NCI-H1694 treated with DMSO at 0.1 percent for 48 hours (cell line): ENCODE results near the gene FBRSL1.

Experiments used
- DNase-seq: peaks from one replicate; lab custom pipeline; 2025; lab: John Stamatoyannopoulos, UW

Gene FBRSL1

DNA sequence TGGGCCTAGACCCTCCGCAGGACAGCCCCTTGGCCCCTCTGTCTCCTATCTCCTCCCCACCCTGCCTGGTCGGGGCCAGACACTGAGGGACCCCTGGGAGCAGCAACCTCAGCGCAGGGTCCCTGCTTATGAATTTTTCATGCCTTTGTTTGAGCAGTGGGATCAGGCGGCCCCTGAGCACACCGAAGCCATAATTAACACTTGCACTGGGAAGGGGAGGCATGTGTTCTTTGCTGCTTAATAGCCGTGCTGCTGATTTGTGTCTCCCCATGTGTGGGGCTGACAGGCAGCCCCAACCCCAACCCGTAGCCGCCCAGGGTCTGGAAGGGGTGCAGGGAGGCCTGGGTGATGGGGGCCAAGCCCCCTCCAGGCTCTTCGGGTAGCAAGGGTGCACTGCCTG, 52.7 kb downstream of the FBRSL1 start:
- no peak for DNase-seq

DNA sequence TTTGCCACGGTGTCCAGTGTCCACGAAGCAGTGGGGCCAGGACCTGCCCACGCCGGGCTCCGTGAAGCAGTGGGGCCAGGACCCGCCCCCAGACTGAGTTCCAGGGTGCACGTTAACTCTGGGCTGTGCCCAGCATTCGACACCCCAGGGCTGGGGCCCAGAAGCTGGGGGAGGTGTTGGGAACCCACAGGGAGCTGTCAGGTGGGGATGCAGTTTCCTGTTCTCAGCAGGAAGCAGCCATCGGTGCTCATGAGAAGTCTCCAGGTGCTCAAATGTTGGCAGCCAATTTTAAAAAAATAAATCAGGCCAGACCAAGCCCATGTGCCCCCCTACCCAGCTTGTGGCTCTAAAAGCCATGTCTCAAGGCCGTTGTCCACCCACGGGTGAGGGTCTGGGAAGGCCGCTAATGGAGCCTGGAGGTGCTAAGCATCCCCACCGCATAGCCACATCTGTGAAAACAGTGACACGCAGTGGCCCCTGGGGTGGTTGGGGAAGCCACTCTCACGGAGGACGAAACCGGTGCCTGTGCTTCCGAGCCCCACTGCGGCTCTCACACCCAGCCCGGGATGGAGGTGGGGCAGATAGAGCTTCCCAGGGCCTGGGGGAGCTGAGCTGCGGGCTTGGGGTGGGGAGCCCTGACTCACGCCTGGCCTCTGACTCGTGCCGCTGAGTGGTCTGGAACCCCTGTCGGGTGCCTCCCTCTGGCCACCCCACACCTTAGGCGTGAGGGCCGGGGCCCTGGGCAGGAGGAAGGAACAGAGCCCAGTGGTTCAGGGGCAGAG, 53.5 kb downstream of the FBRSL1 start:
- DNase-seq = no peak

- no peak for DNase-seq
Measured at GRCh38 chr12:132544080-132544397, 54.1 kb downstream of the FBRSL1 start.

- DNase-seq = no peak
Measured at GRCh38 chr12:132544498-132544897, 54.5 kb downstream of the FBRSL1 start.

DNA sequence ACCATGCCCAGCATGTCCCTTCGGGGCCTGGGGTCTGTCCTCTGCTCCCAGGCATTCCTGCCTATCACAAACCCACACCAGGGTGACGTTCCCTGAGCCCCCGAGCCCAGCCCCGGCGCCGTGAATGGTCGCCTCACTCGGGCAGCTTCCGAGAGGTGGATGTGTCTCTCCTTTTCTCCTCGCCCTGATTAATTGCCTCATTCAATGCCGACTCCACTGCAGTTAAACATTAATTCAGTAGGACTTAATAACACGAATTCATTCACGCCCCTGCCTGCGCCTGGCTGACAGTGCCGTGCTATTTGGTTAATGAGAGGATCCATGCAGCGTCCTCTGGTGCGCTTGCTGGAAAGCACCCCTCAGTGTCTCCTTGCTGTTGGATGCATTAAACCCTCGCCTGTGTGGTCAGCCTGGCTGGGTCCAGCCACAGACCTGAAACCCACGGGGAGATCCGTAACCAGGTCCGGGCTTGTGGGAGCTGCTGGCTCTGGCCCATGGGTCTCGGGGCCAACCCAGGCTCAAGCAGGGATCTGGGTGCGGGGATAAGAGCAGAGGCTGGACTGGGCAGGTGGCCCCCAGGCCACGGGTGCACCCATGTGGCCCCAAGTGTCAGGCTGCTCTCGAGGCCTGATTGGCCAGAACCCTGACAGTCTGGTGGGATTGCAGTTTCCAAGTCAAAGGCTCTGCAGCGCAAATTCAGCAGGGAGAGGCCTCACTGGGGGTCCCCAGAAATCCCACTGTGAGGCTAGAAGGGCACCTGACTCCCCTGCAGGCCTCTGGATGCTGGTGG, 55.4 kb downstream of the FBRSL1 start:
- DNase-seq = no peak

- no peak for DNase-seq
Measured at GRCh38 chr12:132545955-132546354, 56.0 kb downstream of the FBRSL1 start.

DNA sequence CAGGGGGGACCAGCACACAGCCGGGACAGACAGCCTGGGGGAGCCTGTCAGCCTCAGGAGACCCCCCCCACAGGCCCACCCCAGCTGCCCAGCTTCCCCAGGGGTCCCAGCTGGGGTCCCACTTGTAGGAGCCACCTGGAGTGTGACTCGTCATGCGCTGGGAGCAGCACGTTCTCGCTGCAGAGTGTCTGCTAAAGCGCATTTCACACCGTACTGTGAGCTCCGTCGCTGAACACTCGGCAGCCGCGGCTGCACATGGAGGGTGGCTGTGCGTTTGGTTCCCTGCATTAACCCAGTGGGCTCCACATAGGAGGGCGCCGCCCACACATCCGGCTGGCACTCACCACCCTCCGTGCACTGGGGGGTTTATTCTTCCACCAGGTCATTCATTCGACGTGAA, 56.7 kb downstream of the FBRSL1 start:
- no peak for DNase-seq

GRCh38 chr12:132547205-132547740, 57.3 kb downstream of the FBRSL1 start:
- DNase-seq = no peak

GRCh38 chr12:132548430-132549058, 58.6 kb downstream of the FBRSL1 start:
- no peak for DNase-seq

GRCh38 chr12:132549059-132549458, 59.1 kb downstream of the FBRSL1 start:
- no peak for DNase-seq

DNA sequence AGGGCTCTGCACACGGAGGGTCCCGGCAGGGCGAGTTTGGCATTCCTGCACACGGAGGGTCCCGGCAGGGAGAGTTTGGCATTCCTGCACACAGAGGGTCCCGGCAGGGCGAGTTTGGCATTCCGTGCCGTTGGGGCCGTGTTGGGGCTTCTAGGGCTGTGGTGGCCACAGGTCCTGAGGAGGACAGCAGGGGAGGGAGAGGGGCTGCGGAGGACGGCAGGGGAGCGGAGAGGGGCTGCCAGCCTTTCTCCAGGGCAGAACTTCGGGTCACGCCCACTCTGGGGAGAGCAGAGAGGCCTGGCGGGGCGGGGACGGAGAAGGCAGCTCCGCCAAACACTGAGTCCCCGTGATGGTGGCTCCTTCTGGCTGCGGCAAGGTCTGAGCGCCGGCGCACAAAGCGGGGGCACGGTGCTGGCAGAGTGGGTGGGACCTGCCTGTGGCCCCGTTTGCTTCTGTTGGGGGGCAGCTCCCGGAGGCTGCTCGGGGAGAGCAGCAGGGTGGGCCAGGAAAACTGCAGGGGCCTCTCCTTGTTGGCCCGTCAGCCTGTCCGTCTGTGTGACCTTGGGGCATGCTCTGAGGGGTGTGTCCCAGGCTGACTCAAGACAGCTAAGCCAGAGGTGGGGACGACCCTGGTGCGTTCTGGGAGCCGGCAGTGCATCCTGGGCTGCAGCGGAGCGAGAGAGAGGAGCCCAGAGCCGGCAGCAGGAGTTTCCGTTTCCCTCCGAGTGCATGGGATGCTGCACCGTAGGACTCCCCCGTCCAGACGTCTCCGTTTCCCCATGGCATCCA, 60.3 kb downstream of the FBRSL1 start:
- no peak for DNase-seq

- no peak for DNase-seq
Measured at GRCh38 chr12:132550830-132551640, 61.1 kb downstream of the FBRSL1 start.

- DNase-seq = no peak
Measured at GRCh38 chr12:132551641-132552031, 61.7 kb downstream of the FBRSL1 start.

DNA sequence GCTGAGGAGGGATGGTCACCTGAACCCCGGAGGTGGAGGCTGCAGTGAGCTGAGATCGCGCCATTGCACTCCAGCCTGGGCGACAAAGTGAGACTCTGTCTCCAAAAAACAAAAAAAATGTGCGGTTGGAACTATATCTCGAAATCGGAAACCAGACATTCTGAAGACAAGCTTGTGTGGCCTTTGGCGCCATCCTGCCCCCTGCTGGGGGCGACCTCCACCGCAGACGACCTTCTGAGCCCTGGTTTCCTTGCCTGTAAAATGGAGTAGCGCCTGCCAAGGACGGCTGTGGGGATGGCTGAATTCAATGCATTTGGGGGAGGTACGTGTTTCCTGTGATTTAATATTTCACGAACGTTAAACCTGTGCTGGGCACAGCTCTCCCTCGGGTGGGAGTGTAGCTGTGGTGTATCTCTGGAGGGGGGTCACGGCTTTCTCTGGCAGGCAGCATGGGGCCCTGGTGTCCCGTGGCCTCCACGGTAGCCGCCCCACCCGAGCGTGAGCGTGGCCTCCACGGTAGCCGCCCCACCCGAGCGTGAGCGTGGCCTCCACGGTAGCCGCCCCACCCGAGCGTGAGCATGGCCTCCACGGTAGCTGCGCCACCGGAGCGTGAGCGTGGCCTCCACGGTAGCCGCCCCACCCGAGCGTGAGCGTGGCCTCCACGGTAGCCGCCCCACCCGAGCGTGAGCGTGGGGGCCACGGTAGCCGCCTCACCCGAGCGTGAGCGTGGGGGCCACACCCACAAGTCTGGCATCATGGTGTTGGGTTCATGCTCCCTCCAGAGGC, 65.1 kb downstream of the FBRSL1 start:
- DNase-seq = no peak

GRCh38 chr12:132555686-132556085, 65.7 kb downstream of the FBRSL1 start:
- no peak for DNase-seq

DNA sequence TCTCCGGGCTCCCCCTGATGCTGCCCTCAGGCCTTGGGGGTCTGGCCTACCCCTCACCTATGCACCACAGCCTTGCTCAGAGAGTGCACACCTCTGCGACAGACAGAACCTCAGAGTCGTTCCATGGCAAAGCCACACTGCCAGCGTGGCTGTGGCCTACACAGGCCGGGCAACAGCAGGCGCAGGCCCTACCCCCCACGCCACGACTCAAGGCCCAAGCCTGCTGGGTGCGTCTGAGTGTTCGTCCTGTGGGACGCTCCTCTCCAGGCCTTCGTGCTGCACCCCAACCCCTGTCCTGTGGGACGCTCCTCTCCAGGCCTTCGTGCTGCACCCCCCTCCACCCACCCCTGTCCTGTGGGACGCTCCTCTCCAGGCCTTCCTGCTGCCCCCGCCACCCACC, 66.3 kb downstream of the FBRSL1 start:
- DNase-seq = no peak

- no peak for DNase-seq
Measured at GRCh38 chr12:132556801-132557200, 66.8 kb downstream of the FBRSL1 start.

DNA sequence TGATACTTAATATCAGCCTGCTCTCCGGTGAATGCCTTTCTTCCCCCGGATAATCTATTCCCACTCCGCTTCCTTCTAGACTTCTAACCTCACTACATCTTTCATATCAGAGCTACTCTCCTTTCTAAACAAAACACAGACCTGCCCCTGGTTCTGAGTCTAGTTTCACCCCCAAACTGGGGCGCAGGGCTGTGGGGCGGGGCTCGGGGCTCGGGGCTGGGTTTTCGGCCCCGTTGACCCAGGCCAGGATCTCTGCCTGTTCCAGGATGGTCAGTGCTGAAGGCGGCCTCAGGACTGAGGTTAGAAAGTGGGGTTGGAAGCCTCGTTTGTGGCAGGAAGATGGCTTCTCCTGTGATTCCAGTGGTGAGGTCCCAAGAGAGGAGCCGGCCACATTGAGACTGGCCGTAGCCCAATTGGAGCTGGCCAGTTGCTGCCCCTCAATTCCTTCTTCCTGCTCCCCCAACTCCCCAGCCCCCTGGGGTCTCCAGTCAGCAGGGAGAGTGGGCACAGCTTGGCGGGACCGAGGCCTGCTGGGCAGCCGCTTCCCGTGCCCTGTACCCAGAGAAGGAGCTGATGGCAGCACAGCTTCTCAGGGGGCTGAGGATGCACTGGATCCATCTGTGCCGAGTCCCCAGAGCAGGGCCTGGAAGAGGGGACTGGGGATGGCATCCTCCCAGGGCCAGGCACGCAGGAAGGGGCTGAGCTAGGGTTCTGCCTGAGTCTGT, 67.5 kb downstream of the FBRSL1 start:
- DNase-seq = no peak

DNA sequence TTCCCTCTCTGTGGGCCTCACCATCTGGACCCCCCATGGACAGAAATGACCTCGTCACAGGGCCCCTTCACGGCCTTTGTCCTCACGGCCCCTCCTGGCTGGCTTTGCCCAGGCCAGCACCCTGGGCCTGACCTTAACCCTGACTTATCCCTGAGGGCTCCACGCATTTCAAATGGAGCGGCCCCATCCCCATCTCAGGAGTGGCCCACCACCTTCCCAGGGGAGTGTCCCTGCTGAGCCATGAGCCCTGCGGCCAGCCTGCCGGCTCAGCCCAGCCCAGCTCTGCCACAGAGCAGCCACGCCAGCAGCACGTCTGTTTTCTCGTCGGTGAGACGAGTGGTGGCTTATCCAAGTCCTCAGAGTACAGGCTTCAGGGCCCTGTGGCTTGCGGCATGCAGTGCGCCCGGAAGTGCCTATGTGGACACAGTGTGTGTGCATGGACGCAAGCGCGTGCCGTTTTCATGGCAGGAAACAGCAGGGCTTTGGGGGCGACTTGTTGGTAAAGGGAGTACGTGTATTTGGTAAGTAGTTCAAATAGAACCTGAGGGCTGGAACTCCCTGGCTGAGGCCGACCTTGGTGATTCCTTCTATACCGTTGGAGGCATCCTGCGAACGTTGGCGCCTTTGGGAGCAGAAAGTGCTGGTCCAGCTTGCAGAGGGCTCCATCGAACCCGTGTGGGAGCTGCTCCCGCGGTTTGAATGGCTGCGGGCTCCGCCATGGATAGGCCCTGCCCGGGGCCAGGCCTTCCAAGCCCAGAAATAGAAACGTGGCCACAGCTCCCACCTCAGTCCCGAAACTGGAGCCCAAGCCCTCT, 68.3 kb downstream of the FBRSL1 start:
- no peak for DNase-seq
